Activated CD4-positive, CD25-positive, alpha-beta regulatory T cell treated with anti-CD3 and anti-CD28 coated beads, Interleukin-2, amount 50 U/mL, for 16 hours (primary cell): ENCODE measurements around the gene MYADML2.

Source experiments
- DNase-seq: peaks from one replicate; pipeline ENCODE4 v3.0.0-alpha.2; 2020; ENCODE audit warnings: low read depth, low spot score

The MYADML2 gene

DNA sequence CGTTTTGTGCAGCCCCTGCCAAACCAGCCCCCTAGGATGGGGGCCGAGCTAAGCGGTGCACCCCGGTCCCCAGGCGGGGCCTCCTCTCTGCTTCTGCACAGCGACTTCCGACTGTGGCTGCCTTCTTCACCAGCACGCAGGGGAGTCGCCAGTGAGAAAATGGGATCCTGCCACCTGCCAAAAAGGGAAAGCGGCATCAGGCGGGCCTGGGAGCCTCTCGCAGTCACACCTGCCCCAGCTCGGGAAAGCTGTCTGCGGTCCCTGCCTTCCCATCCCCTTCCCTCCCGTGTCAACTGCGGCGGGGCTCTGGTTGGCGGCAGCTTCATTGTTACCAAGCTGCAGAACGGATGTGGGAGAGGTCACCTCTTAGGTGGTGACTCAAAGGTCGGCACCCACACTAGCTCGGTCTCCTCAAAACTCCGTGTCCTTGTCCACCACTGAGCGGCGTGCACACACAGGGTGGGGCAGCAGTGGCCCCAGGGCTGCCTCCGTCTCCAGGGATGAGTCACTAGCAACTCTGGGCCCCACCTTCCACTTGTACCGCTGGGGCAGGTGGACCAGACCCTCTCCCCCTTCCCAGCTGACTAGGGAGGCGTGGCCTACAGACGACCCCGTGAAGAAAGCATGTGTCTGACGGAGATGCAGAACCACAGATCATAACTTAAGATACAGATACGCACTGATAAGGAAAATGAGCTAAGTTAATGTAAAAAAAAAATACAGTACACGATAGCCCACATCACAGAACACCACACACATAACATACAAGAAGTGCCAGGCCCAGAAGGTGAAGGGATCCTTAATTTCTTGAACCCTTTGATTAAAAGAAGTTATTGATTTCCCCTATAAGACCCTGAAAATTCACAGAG is 34.4 kb downstream of the MYADML2 start:
- no peak for DNase-seq

DNA sequence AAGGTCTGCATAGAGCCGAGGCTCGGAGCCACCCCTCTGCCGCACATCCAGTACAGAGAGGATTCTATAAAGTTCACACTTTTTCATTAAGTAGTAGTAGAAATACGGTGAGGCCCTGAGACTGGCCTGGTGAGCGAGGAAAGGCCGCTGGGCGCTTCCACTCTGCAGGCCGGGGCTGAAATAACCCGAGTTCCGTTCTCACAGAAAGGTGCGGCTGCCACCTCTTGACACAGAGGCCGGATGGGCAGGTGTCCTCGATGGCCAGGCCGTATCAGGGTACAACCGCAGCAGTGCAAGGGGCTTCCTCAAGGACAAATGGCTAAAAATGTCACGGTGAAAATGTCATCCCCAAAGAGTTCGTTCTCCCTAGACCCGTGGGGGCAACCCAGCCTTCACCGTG is 35.1 kb downstream of the MYADML2 start:
- no peak for DNase-seq

DNA sequence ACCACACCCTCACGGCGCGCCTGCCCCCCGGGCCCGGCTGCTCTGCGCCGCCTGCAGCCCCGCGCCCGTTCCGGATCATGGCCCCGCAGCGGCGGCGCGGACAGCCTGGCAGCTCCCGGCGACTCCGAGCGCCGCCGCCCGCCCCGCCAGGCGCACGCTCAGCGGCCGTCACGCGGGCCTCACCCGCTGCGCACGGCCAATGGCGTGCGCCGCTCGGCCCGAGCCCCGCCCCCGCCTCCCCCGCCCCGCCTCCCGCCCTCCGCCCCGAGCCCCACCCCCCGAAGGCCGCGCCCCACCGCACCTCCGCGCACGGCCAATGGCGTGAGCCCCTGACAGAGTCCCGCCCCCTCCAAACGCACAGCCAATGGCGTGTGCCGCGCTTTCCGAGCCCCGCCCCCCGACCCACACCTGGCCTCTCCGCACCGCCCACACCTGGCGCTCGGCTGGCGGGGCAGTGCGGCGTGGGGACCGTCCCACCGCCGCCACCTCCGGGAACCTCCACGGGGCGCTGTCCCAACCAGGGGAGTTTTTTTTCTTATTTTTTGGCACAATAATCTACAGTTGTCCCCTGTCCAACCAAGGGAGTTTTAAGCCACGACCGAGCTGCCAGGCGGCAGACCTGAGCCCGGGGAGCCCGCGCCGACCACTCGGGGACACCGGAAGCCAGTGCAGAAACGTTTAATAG is 35.6 kb downstream of the MYADML2 start, which contains the start of gene PCYT2:
Gene PCYT2, minus strand, starts transcription at position 123 of the 685 bp plus-strand sequence. Its CDS starts 44 bp downstream, at position 79.
- DNase-seq, result peak; percentile 87

DNA sequence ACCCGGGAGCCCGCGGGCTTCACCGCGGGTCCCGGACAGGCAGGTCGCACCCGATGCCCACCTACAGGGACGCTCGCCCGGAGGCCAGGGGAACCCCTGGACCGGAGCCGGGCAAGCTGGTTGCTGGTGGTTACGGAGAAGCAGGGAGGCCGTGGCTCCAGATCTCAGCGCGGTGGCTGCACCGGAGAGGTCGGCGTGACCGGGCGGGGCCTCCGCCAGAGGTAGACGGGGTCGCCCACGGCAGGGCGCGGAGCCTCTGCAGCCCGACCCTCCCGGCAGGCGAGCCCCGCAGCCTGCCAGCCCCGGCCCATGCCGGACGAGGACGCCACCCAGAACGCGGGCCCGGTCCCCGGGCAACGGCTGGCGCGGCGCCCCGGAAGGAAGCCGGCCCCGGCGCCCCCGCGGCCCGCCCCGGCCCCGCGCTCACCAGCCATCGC is 36.2 kb downstream of the MYADML2 start:
- DNase-seq, result no peak

DNA sequence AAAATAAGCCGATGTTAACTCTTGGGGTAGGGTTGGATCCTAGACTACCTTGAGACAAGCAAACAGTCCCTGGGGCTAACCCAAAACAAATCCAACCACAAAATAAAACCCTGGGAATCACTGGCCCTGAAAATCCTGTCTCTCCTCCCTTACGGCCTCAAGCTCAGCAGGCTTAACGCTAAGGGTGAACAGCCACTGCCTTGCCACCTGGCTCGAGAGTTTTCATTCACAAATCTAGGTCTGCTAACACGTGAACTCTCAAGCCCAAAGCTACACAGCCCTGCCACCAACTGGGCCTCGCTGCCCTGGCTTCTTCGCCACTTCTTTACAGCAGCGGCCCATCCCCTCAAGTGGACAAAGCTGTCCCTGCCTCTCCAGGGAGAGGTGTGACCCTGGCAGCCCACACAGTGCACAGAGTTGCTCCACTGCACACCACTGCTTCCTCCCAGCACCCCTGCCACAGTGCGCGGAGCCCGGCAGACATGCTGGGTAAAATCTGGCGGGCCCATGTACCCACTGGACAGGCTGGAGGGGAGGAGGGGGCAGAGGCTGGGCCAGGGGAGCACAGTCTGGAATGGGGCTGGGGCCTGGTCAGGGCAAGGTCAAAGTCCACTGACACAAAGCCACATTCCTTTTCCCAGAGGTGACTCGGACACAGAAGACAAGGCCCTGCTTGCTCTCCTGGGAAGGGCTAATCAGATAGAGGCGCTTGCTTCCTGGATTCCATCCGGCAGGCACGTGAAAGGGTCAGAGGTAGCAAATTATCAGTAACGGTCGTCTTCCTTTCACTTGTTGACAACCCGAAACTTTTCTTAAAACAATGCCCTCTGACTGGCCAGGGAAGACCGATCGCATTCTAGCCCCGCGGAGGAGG is 36.8 kb downstream of the MYADML2 start:
- no peak for DNase-seq

DNA sequence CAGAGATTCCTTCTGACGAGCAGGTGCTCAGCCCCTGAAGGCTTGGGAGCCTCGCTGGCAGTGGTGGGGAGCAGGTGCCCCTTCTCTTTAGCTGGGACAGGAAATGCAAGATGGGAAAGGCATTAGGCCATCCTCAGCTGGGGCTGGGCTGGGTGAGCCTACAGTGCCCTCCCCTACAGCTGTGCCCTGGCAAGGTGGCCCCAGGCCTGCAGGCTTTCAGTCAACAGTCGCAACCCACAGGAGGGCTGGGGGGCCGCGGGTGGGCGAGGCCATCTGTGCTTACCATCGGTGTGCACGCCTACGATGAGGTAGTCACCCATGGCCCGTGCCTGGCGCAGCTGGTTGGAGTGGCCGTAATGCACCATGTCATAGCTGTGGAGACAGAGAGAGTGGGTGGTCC is 37.8 kb downstream of the MYADML2 start:
- DNase-seq, result no peak

DNA sequence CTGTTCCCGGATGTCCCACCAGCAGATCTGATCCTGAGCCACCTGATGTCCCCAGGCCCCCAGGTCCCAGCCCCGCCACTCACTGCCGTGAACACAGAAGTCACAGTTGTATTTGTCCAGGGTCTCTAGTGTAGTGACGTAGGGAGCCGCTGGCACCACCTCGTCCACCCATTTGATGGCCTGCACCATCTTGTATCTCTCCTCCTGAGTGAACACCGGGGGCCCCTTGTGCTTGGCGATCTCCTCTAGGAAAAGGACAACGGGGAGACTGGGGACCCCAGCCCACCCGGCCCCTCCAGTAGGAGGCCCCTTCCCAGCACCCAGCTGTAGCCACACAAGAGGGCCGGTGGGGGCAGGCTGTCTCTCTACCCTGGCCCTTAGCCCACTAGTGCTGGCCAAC is 38.2 kb downstream of the MYADML2 start:
- no peak for DNase-seq

DNA sequence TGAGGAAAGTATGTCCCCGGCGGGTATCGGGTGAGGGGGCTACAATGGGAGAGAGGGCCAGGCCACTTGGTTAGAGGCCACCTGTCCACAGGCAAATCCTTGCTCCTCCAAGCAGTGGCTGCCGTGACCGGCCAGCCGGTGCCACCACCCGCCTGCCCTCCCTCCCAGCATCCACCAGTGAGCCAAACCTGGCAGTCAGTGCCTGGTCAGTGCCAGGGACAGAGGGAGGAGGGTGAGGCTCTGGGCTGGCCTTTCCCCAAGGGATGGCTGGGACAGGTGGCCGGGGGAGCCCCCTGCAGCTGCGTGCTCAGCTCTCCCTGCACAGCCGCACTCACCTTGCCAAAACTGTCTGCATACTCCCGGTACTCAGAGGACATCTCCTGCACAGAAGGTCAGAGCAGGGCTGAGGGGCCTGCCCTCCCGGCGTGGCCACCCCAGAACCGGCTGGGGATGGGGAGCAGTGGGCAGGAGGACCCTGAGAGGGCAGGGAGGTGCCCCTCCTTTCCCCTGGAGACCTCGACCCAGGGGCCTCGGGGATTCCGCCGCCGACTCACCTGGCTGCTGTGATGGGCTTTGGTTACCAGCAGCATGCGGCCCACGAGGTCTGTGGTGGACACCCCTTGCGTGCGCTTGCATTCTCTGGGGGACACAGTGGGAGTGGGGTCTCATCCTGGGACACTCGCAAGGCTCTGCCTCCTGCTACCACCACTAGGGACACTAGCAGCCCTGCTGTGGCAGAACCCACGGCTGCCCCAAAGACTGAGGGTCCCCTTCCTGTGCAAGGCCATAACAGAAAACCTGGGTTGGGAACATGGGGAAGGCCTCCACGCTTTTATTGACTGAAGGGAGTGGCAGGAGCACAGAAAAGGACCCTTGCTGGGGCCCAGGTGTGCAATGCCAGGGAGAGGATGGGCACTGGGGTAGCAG is 39.6 kb downstream of the MYADML2 start:
- DNase-seq, result no peak

DNA sequence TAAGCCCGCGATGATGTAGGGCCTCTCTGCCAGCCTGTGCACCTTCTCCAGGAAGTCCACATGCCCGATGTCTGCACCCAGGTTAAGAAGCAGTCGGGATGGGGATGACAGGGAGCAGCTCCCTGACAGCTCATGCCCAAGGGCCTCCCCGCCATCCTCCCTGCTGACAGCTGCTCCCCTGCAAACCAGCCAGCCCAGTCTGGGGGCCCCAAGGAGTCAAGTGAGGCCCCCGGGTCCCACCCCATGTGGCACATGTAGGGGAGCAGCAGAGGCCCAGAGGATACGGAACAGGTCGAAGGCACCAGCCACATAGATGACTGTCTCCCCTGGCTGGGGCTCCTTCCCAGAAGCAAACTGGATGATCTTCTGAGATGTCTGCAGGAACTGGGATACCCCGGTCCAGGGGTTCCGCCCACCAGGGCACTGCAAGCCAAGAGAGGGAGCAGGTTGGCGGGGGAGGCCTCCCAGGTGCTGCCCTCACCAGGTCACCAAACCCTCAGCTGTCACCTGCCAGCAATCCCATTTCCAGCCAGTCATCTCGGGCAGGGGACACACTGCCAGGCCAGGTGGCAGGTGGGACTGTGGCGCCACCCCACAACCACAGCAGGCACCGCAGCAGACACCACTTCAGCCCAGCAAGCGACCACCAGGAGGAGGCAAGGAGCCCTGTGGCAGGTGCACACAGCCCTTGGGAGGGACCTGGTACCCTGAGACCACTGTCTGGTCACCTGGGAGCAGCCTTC is 40.4 kb downstream of the MYADML2 start:
- DNase-seq, result no peak

DNA sequence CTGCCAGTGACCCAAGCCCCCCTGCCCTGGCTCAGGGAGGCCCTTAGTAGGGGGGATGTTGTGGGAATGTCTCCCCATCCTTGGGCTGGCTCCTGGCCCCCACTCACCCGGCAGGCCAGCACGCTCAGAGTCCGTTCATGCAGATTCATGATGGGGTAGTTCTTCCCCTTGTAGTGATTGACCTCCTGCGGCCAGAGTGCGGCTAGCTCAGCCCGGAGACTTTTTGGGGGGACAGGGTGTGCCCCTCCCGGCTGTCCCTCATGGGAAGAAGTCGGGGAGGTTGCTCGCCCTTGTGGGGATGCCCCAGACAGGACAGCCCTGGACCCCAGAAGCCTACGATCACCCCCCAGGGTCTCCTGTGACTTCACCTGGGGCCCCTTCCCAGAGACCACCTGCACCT is 41.0 kb downstream of the MYADML2 start:
- no peak for DNase-seq

DNA sequence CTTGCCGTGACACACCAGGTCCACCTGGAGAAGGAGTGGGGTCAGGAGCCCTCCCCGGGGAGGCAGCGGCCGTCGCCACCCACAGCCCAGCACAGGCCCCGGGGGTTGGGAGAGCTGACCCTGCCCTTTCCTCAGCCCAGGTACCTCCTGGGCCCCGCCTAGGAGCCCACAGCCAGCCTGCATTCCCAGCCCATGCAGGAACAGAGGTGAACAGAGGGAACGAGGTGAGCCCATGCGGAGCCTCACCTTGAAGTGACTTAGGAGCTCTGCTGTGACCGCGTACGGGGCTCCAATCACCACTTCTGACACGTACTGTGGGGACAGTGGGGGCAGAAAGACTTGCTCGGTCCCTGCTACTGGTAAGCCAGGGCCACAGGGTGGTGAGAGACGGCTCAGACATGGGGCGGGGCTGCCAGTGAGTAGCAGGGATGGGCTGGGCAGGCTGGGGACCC is 41.6 kb downstream of the MYADML2 start:
- DNase-seq, result no peak

DNA sequence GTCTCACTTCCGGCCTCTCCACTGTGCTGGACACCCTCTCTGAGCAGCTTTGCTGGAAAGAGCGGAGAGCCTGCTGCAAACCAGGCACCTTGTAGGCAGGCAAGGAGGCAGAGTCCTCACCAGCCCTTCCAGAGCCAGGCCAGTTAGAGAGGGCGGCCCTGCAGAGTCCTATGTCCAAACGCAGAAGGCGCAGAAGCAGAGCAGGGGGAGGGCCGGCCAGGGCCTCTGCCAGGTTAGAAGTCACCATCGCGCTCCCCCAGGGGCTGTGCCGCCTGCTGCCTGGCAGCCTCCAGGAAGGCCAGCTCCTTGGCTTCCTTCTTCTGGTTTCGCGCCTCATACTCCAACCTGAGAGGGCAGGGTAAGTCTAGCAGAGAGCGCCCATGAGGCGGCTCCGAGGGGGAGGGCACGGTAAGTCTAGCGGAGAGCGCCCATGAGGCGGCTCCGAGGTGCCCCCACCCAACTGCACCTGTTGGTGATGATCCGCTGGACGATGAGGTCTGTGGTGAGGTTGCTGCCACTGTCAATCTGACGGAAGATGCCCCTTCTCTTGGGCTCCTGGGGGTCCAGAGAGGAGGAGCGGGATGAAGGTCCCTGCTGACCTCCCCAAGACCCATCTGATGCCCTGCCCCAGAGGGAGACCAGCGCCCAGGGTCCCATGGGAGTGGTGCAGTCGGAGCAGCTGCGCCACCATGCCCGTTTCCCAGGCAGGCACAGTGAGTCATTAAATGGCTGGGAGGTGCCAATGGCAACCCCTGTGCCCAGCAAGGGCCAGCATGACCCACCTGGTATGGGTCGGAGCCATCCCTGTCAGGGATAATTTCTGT is 42.2 kb downstream of the MYADML2 start:
- DNase-seq, result no peak

DNA sequence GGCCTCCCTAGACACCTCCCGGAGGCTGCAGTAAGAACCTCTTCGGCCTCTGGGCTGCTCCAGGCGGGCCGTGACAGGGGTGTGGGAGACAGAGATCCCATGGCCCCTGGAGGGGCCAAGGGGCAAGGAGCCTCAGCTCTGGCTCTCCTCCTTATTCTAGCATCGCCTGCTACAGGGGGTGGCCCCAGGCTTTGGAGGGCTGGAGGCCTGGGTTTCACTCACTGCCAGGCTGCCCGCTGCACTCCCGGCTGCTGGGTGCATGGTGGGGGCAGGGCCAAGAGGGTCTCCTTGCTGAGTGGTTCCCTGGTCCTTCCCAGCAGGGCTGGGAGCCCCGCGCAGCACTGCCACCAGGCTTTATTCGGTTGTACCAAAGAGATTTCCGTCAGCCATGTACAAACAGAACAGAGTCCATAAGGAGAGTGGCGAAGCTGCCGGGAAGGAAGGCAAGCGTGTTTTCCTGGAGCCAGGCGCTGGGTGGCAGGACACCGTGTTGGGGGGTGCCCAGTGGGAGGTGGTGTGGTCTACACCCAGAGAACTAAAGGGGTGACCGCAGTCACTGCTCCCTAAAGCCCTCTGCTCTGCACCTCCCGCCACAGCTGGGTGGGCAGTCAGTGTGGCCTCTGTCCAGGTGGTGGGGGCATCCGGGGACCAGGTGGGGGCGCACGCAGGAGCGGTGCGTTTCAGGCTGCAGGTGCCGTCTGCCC is 43.0 kb downstream of the MYADML2 start:
- no peak for DNase-seq

DNA sequence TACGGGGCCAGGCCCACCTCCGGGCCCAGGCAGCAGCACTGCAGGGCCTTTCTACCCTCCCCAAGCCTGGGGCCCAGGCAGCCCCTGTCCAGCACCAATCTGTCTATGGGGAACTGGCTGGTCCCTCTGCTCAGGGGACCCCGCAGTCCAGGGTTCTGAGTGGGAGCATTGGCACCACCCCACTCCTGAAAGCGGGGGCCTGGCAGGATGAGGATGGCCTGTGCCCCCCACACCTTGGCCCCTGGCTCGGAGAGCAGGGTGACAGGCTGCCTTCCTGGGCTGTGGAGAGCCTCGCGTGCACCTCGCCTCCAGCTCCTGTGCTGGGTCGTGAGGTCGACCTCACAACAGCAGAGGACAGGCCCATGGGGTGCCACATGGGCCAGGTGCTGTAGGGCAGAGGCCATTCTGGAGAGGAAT is 43.6 kb downstream of the MYADML2 start:
- no peak for DNase-seq

DNA sequence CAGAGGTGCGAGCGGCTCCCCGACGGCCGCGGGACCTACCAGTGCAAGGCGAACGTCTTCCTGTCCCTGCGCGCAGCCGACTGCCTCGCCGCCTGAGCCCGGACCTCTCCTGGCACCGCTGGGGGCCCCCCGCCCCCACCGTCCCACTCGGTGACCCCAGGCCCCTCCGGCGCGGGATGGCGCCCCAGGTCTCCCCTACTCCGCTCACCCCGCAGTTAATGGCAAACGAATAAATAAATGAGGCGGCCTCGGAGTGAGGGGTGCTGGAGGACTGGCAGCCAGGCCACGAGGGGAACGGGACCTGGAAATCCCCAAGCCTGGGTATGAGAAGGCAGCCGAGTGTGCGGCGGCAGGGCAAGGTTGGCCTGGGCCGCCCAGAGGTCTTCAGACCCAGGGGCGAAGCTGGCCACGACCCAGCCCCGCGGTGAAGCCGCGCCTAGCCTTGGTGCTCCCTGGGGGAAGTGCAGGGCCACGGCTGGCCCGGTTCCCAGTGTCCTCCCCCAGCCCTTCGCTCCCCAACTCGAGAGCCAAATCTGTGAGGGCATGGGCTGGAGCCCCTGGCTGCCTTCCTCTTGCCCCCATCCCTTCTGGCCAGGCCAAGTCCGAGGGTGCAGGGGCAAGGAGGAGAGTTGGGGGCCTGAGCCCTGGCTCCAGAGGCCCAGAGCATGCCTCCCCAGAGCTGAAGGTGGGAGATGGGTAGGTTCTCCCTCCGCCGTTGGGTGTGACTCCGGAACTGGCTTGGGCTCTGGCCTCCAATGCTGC is 44.2 kb downstream of the MYADML2 start:
- no peak for DNase-seq

DNA sequence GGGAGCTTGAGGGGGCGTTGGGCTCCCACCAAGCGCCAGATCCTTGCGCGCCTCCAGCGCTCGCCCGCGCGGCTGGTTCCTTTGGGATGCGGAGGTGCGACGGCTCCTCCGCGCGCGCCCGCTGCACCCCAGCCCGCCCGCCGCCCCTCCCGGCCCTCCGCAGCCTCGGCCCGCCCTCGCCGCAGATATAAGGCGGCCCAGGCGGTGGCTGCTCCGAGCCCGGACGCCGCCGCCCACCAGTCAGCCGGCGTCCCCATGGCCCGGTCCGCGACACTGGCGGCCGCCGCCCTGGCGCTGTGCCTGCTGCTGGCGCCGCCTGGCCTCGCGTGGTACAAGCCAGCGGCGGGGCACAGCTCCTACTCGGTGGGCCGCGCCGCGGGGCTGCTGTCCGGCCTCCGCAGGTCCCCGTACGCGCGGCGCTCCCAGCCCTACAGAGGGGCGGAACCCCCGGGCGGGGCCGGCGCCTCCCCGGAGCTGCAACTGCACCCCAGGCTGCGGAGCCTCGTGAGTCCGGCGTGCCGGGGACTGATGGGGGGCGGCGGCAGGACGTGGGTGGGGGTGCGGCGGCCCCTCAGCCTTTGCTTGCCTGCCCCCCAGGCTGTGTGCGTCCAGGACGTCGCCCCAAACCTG is 44.9 kb downstream of the MYADML2 start, which contains the start of gene NPB:
Gene NPB, plus strand, starts transcription at position 216 of the 630 bp plus-strand sequence. Its CDS starts 40 bp downstream, at position 256.
- DNase-seq, result no peak
